ENCODE data around the gene PAN2.

DNA sequence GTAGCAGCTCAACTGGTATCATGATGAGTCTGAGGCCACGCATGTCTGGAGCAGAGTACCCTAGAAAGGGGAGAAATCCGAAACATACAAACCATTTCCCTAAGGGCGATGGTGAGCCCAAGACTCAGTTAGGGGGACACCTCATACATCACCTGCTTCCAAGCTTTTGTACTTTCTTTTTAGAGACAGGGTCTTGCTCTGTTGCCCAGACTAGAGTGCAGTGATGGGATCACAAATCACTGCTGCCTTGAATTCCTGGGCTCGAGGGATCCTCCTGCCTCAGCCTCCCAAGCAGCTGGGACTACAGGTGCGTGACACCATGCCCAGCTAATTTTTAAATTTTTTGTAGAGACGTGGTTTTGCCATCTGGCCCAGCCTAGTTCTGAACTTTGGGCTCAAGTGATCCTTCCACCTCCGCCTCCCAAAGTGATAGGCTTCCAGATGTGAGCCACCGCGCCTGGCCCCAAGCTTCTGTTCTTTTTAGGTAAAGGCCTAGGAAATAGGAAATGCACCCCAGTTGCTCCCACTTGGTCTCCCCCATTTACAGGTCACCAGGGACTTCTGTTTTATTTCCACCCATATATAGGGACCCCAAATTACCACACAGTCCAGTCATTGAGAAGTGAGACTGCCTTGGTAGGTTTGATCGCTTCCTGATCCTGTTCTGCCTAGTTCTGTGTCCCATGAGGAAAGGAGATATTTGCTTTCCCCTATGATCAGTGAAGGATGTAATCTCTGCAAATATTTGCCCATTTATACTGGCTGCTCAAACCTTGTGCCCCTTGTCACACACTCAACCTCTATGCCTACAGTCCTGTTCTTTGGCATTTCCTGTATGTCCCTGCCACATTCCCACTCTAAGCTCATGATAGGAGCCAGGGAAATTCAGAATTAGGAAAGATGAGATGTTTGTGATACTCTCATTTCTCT, 28.6 kb upstream of the PAN2 start, which contains the start of gene APOF:
- TF ChIP-seq ZNF274 (IDR thresholded peaks at IDR 0.05; ENCODE audit: low read depth, low read length) (no peak), YY1 (IDR thresholded peaks at IDR 0.05; ENCODE audit: insufficient read depth, insufficient read length) (no peak), SUZ12 (IDR thresholded peaks at IDR 0.05; ENCODE audit: extremely low read depth, insufficient read depth, insufficient read length) (no peak)

All from NT2/D1 (cell line).